A673 (cell line): Measurements from ENCODE around the gene STAM.

Experiments used
- EZH2 ChIP-seq: fragments of 200-600 bp; sonication (generic); IDR thresholded peaks from 2 replicates; pipeline ENCODE4 v1.6.1; 2017; ENCODE audit warnings: borderline replicate concordance, low read depth, mild to moderate bottlenecking, mixed read lengths, antibody characterized with exemption, low read length; ENCODE audit not compliant: poor library complexity, severe bottlenecking
- TF ChIP-seq, protein P1 (sequence below): fragments of 300-800, 200-600 bp; sonication (generic); conservative IDR thresholded peaks from 2 replicates; pipeline ENCODE4 v1.5.1; 2017; ENCODE audit warnings: low read depth, mild to moderate bottlenecking, antibody characterized with exemption, low read length, moderate library complexity, mixed read lengths

DNA sequence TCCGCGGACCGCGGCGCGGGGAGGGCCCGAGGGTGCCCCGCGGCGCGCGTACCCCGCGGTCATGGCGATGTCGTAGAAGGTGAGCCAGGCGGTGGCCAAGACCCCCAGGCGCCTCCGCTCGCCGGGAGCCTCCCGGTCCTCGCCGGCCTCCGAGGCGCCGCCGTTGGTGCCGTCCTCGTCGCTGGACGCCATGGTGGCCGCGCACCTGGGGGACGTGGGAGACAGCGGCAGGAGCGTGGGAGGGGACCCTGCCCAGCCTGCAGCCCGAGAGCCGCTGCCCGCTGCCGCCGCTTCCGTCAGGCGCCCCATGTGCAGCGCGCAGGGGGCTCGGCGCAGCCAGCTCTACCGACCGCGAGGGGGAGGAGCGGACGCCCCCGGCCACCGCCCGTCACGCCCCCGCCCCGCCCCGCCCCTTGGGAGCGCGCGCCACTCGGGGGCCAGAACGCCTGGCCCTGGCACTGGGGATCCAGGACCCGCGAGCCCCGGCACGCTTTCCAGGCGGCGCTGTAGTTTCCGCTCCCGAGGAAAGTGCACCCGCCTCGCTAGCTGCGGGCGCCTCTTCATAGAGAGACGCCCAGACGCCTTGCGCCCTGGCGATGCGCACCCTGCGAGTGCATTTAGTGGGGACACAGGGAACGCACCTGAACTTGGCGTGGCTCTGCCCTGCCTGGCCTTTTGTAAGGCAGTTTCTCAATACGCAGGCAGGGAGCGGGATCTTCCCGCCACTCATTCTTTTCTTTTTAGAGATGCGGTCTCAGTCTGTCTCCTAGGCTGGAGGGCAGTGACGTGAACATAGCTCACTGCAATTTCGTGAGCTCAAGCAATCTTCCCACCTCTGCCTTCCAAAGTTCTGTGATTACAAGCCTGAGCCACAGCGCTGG lies 26.7 kb upstream of the STAM start, which contains the start of gene HACD1:
- TF ChIP-seq, protein P1, sequence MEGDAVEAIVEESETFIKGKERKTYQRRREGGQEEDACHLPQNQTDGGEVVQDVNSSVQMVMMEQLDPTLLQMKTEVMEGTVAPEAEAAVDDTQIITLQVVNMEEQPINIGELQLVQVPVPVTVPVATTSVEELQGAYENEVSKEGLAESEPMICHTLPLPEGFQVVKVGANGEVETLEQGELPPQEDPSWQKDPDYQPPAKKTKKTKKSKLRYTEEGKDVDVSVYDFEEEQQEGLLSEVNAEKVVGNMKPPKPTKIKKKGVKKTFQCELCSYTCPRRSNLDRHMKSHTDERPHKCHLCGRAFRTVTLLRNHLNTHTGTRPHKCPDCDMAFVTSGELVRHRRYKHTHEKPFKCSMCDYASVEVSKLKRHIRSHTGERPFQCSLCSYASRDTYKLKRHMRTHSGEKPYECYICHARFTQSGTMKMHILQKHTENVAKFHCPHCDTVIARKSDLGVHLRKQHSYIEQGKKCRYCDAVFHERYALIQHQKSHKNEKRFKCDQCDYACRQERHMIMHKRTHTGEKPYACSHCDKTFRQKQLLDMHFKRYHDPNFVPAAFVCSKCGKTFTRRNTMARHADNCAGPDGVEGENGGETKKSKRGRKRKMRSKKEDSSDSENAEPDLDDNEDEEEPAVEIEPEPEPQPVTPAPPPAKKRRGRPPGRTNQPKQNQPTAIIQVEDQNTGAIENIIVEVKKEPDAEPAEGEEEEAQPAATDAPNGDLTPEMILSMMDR, result peak; percentile 43
- no peak for TF ChIP-seq EZH2
